HG03558 (cell line): ENCODE measurements around the gene SEMA3G.

Experiments
- ATAC-seq: cut with Tn5 transposase; IDR thresholded peaks from one replicate; pipeline ENCODE4 v1.9.1; 2021; ENCODE audit warnings: moderate number of reproducible peaks; ENCODE audit not compliant: unreplicated experiment; ENCODE audit errors: extremely low read depth

The SEMA3G gene

GRCh38 chr3:52428151-52429005 is 16.5 kb downstream of the SEMA3G start:
- no peak for ATAC-seq

- ATAC-seq: no peak
Observed at GRCh38 chr3:52423173-52423572, 21.7 kb downstream of the SEMA3G start.

GRCh38 chr3:52422669-52423068 is 22.2 kb downstream of the SEMA3G start:
- no peak for ATAC-seq

GRCh38 chr3:52420388-52420787 is 24.5 kb downstream of the SEMA3G start:
- no peak for ATAC-seq

- no peak for ATAC-seq
Observed at GRCh38 chr3:52415800-52416199, 29.1 kb downstream of the SEMA3G start.

GRCh38 chr3:52408466-52408865 is 36.4 kb downstream of the SEMA3G start:
- ATAC-seq: no peak

- no peak for ATAC-seq
Observed at GRCh38 chr3:52407779-52408178, 37.1 kb downstream of the SEMA3G start.

- no peak for ATAC-seq
Observed at GRCh38 chr3:52406791-52407510, 38.0 kb downstream of the SEMA3G start.

- no peak for ATAC-seq
Observed at GRCh38 chr3:52406231-52406661, 38.7 kb downstream of the SEMA3G start.

GRCh38 chr3:52405601-52406110 is 39.2 kb downstream of the SEMA3G start:
- no peak for ATAC-seq

- no peak for ATAC-seq
Observed at GRCh38 chr3:52405066-52405465, 39.8 kb downstream of the SEMA3G start.

- no peak for ATAC-seq
Observed at GRCh38 chr3:52404391-52404790, 40.5 kb downstream of the SEMA3G start.

- ATAC-seq: no peak
Observed at GRCh38 chr3:52403955-52404354, 40.9 kb downstream of the SEMA3G start.

- no peak for ATAC-seq
Observed at GRCh38 chr3:52403271-52403841, 41.5 kb downstream of the SEMA3G start.

- no peak for ATAC-seq
Observed at GRCh38 chr3:52402706-52403270, 42.1 kb downstream of the SEMA3G start.

GRCh38 chr3:52402101-52402521 is 42.8 kb downstream of the SEMA3G start:
- no peak for ATAC-seq

- no peak for ATAC-seq
Observed at GRCh38 chr3:52401551-52401950, 43.4 kb downstream of the SEMA3G start.

- no peak for ATAC-seq
Observed at GRCh38 chr3:52401021-52401420, 43.9 kb downstream of the SEMA3G start.

- no peak for ATAC-seq
Observed at GRCh38 chr3:52400275-52400793, 44.6 kb downstream of the SEMA3G start.

- ATAC-seq: no peak
Observed at GRCh38 chr3:52399593-52399992, 45.3 kb downstream of the SEMA3G start.
